Activated CD4-positive, alpha-beta T cell treated with anti-CD3 and anti-CD28 coated beads, Interleukin-2, amount 10 ng/mL, durations not matched to agents 7 days and 5 days (primary cell): ENCODE data around the gene RSF1. TPM values are rescaled to one million over a fixed set of nuclear protein-coding genes. Genes with fewer than 3 reads are reported as not detected.

Experiments used
- total RNA-seq, 2 experiments: library from RNA; stranded (reverse); gene quantifications; one replicate each; pipeline ENCODE4 v1.2.3, GENCODE V29; 2021

Gene RSF1
- total RNA-seq, 2 experiments from 2014 or later: 57.8 to 62.5 TPM

Other genes with a start within 250 kb of the RSF1 start
- under 1 TPM in 1 of 2 experiments, not detected in 1; 0.20 TPM for gene AQP11, start 230.8 kb downstream of the RSF1 start, total RNA-seq
- gene CLNS1A, start 182.9 kb downstream of the RSF1 start, total RNA-seq: 100 to 1,000 TPM; 102 to 104 TPM
- gene AAMDC, start 422 bp upstream of the RSF1 start, total RNA-seq: 10 to 100 TPM in 1 of 2 experiments, 1 to 10 TPM in 1; 9.8 to 18.8 TPM
- 10 to 100 TPM; 49.1 to 50.3 TPM for gene INTS4, start 173.9 kb upstream of the RSF1 start, total RNA-seq
- gene KCTD14, start 202.6 kb upstream of the RSF1 start, total RNA-seq: under 1 TPM; 0.19 to 0.25 TPM
- not detected for gene THRSP, start 243.1 kb upstream of the RSF1 start, total RNA-seq